Measurements from ENCODE around the gene CDH4.
"Not testable (repeated sequence)": the region's sequence is repeated elsewhere in the genome, so short reads cannot be mapped to it uniquely, and the experiment has no call there.

CDH4 gene

DNA sequence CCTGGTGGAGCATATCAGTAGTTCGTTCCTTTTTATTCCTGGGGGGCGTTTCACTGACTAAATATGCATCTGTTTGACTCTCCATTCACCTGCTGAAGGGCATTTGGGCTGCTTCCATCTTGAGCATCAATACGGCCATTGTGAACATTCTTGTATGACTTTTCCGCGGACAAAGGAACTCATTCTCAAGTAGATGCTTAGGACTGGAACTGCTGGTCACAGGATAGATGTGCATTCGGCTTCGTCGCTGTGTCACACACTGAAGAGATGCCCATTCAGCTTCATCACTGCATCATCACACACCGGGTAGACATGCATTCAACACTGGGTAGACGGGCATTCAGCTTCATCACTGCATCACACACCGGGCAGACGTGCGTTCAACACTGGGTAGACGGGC is 718.3 kb downstream of the CDH4 start:
- DNase-seq (ENCODE audit: low read depth in 1 of 2, low spot score in 1 of 2): no peak
- Histone ChIP-seq H3K27ac (replicated peaks) (no peak overlapping the region), H3K27me3 (ENCODE audit: insufficient read depth, poor library complexity, severe bottlenecking) (peaks cover 4% of the 10 kb centered on the region), H3K4me3 (replicated peaks; ENCODE audit: insufficient read depth, low read length) (no peak overlapping the region)
- no peak for TF ChIP-seq SPI1 (IDR thresholded peaks at IDR 0.05; ENCODE audit: borderline replicate concordance, low read depth)
- TF ChIP-seq, protein P1, sequence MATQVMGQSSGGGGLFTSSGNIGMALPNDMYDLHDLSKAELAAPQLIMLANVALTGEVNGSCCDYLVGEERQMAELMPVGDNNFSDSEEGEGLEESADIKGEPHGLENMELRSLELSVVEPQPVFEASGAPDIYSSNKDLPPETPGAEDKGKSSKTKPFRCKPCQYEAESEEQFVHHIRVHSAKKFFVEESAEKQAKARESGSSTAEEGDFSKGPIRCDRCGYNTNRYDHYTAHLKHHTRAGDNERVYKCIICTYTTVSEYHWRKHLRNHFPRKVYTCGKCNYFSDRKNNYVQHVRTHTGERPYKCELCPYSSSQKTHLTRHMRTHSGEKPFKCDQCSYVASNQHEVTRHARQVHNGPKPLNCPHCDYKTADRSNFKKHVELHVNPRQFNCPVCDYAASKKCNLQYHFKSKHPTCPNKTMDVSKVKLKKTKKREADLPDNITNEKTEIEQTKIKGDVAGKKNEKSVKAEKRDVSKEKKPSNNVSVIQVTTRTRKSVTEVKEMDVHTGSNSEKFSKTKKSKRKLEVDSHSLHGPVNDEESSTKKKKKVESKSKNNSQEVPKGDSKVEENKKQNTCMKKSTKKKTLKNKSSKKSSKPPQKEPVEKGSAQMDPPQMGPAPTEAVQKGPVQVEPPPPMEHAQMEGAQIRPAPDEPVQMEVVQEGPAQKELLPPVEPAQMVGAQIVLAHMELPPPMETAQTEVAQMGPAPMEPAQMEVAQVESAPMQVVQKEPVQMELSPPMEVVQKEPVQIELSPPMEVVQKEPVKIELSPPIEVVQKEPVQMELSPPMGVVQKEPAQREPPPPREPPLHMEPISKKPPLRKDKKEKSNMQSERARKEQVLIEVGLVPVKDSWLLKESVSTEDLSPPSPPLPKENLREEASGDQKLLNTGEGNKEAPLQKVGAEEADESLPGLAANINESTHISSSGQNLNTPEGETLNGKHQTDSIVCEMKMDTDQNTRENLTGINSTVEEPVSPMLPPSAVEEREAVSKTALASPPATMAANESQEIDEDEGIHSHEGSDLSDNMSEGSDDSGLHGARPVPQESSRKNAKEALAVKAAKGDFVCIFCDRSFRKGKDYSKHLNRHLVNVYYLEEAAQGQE (IDR thresholded peaks at IDR 0.05; ENCODE audit: insufficient replicate concordance, low read depth): no peak
- TF ChIP-seq, protein P2, sequence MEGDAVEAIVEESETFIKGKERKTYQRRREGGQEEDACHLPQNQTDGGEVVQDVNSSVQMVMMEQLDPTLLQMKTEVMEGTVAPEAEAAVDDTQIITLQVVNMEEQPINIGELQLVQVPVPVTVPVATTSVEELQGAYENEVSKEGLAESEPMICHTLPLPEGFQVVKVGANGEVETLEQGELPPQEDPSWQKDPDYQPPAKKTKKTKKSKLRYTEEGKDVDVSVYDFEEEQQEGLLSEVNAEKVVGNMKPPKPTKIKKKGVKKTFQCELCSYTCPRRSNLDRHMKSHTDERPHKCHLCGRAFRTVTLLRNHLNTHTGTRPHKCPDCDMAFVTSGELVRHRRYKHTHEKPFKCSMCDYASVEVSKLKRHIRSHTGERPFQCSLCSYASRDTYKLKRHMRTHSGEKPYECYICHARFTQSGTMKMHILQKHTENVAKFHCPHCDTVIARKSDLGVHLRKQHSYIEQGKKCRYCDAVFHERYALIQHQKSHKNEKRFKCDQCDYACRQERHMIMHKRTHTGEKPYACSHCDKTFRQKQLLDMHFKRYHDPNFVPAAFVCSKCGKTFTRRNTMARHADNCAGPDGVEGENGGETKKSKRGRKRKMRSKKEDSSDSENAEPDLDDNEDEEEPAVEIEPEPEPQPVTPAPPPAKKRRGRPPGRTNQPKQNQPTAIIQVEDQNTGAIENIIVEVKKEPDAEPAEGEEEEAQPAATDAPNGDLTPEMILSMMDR (IDR thresholded peaks at IDR 0.05; ENCODE audit: insufficient read depth, low read length): no peak
- no peak for TF ChIP-seq POLR2AphosphoS5 (IDR thresholded peaks at IDR 0.05; ENCODE audit: low read depth)
- TF ChIP-seq GABPA (IDR thresholded peaks at IDR 0.05; ENCODE audit: low read depth): no peak

DNA sequence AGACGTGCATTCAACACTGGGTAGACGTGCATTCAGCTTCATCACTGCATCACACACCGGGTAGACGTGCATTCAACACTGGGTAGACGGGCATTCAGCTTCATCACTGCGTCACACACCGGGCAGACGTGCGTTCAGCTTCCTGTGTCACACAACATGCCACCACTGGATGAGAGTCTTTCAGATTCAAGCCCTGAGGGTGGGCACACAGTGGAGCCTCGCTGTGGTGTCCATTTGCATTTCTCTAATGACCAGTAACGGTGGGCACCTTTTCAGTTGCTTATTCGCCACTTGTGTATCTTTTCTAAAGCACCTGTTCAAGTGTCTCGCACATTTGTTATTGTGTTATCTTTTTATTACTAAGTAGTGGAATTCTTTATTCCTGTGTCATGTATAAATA is 719.5 kb downstream of the CDH4 start:
- not testable (repeated sequence) for H3K27me3 ChIP-seq (ENCODE audit: insufficient read depth, poor library complexity, severe bottlenecking); H3K27ac ChIP-seq (replicated peaks); DNase-seq (ENCODE audit: low read depth in 1 of 2, low spot score in 1 of 2); H3K4me3 ChIP-seq (replicated peaks; ENCODE audit: insufficient read depth, low read length)

DNA sequence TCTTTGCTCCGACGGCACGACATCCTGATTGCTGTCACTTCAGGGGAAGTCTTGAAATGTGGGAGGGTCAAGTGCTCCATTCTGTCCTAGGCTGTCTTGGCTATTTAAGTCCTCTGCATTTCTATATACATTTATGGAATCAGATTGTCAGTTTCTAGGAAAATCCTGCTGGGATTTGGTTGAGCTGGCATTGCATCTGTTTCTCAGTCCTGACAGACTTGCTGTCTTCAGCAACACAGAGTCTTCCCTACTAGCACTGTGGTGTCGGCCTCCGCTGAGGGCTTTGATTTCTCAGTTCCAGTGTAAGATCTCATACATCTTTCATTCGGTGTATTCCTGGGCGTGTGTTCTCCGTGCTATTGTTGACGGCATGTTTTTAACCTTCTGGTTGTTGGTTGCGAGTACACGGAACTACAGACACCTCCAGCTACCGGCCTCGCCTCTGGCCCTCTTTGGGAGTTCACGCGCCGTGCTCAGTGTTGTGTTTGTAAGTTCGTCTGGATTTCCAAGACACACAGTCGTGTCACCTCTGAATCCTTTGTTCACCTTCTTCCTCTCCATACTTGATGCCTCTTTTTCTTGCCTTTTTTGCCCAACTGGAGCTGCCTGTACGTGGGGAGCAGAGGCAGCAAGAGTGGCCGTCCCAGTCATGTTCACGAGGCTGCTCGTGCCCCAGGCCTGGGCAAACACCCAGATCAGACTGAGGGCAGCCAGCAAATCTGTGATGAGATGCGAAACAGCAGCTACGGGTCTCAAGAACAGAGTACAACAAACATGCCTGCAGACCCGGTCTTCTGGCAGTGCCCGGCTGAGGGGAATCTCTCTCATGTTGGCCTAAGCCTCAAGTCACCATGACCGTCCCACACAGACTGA is 720.8 kb downstream of the CDH4 start:
- no peak overlapping the region for H3K27ac ChIP-seq (replicated peaks)
- no peak for DNase-seq (ENCODE audit: low read depth in 1 of 2, low spot score in 1 of 2)
- TF ChIP-seq, protein P1 (IDR thresholded peaks at IDR 0.05; ENCODE audit: insufficient replicate concordance, low read depth): no peak
- TF ChIP-seq POLR2AphosphoS5 (IDR thresholded peaks at IDR 0.05; ENCODE audit: low read depth): no peak
- no peak for TF ChIP-seq GABPA (IDR thresholded peaks at IDR 0.05; ENCODE audit: low read depth)
- TF ChIP-seq, protein P2 (IDR thresholded peaks at IDR 0.05; ENCODE audit: insufficient read depth, low read length): no peak
- TF ChIP-seq SPI1 (IDR thresholded peaks at IDR 0.05; ENCODE audit: borderline replicate concordance, low read depth): no peak
- H3K4me3 ChIP-seq (replicated peaks; ENCODE audit: insufficient read depth, low read length): no peak overlapping the region
- no peaks in the 10 kb centered on the region for H3K27me3 ChIP-seq (ENCODE audit: insufficient read depth, poor library complexity, severe bottlenecking)

DNA sequence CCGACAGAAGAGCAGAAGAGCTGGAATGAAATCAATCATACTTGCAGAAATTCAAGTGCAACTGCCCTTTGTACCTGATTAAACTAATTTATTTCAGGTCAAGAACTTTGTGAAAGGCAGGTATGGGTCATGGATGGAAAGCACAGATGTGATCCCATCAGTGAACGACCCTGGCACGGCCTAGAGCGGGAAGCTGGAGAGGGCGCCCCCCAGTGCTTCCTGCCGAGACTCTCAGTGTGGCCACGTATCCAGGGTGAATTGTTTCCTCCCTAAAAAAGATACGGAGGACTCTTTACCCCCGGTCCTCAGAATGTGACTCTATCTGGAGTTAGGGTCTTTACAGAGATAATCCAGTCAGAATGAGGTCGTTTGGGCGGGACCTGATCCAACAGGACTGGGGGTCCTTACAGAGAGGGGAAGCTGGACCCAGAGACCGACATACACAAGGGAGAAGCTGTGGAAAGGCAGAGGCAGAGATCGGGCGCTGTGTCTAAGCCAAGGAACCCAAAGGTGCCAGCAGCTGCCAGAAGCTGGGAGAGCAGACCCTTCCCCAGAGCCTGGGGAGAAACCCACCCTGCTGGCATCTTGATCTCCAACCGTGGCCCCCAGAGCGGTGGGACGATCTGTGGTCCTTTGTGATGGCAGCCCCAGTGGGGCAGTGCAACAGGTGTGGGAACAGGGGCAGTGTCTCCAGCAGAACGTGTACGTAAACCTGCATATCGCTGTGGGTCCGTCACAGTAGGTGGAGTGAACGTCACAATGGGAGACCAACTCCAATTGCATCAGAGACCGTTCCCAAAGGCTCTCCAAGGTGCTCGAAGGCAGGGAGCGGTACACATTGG is 721.7 kb downstream of the CDH4 start:
- no peaks in the 10 kb centered on the region for H3K27me3 ChIP-seq (ENCODE audit: insufficient read depth, poor library complexity, severe bottlenecking)
- H3K27ac ChIP-seq (replicated peaks): no peak overlapping the region
- TF ChIP-seq, protein P1 (IDR thresholded peaks at IDR 0.05; ENCODE audit: insufficient replicate concordance, low read depth): no peak
- TF ChIP-seq POLR2AphosphoS5 (IDR thresholded peaks at IDR 0.05; ENCODE audit: low read depth) (no peak), SPI1 (IDR thresholded peaks at IDR 0.05; ENCODE audit: borderline replicate concordance, low read depth) (no peak), GABPA (IDR thresholded peaks at IDR 0.05; ENCODE audit: low read depth) (no peak)
- TF ChIP-seq, protein P2 (IDR thresholded peaks at IDR 0.05; ENCODE audit: insufficient read depth, low read length): no peak
- DNase-seq (ENCODE audit: low read depth in 1 of 2, low spot score in 1 of 2): no peak
- H3K4me3 ChIP-seq (replicated peaks; ENCODE audit: insufficient read depth, low read length): no peak overlapping the region
